Aorta (tissue), 5 donors: ENCODE results near the gene NAXD. TPM values are rescaled to one million over a fixed set of nuclear protein-coding genes. Genes with fewer than 3 reads are reported as not detected.

Experiments used
- ATAC-seq: fragments of 200-7000 bp; cut with Tn5 transposase; one replicate; pipeline ENCODE4 v1.9.1; 2022; ENCODE audit warnings: moderate library complexity; ENCODE audit not compliant: low FRiP score
- DNase-seq, 2 donors: peaks; one replicate each; pipeline ENCODE4 v3.0.0-alpha.2; 2020
- H3K27ac ChIP-seq, 2 donors: one replicate each; pipeline ENCODE4 v1.5.1; 2013; ENCODE audit warnings: low read length in 2 of 2, mild to moderate bottlenecking in 2 of 2, moderate library complexity in 2 of 2, control low read depth in 1 of 2, inconsistent platforms in 1 of 2, low read depth in 1 of 2
- H3K27me3 ChIP-seq, 2 donors: one replicate each; pipeline ENCODE4 v1.6.1; 2013; ENCODE audit warnings: control low read depth in 1 of 2, low read length in 1 of 2, mild to moderate bottlenecking in 1 of 2, moderate library complexity in 1 of 2; ENCODE audit not compliant: insufficient read depth in 2 of 2, control insufficient read depth in 1 of 2
- H3K36me3 ChIP-seq, 2 donors: one replicate each; pipeline ENCODE4 v1.6.1; 2013; ENCODE audit warnings: control low read depth in 1 of 2, low read length in 1 of 2, mild to moderate bottlenecking in 1 of 2; ENCODE audit not compliant: insufficient read depth in 2 of 2, control insufficient read depth in 1 of 2
- H3K4me1 ChIP-seq, 2 donors: one replicate each; pipeline ENCODE4 v1.6.1; 2013; ENCODE audit warnings: low read length in 2 of 2, control low read depth in 1 of 2, mild to moderate bottlenecking in 1 of 2, moderate library complexity in 1 of 2; ENCODE audit not compliant: insufficient read depth in 2 of 2, control insufficient read depth in 1 of 2
- H3K4me3 ChIP-seq, 2 donors: one replicate each; pipeline ENCODE4 v1.5.1; 2013; ENCODE audit warnings: low read length in 2 of 2, control low read depth in 1 of 2, mild to moderate bottlenecking in 1 of 2
- H3K9me3 ChIP-seq: one replicate; pipeline ENCODE4 v1.6.1; 2013; ENCODE audit warnings: mild to moderate bottlenecking, low read length; ENCODE audit not compliant: control insufficient read depth
- WGBS, 2 donors: extraction: QIAGEN DNeasy Blood & Tissue Kit; methylation state at CpG; one replicate each; pipeline ENCODE4 v1.1.7; 2013; 5-methylcytosine and 5-hydroxymethylcytosine counted together
- intact Hi-C, 2 donors: fragments of 100-400 bp; cut with DNase I; formaldehyde crosslinking; loops; one replicate each; pipeline versions ENCODE4 v1.14.2 to v1.15.0; 2022
- polyA plus RNA-seq, 2 donors: library from polyadenylated mRNA; stranded (reverse); fragments of 200-250 nt; gene quantifications; one replicate each; pipeline ENCODE4 v1.2.3, GENCODE V29; 2013
- total RNA-seq, 2 donors: library from RNA; stranded (reverse); fragmentation: NEBNext Ultra II Directional; extraction: Animal tissue kit (Norgen Biotek cat#: 25700); gene quantifications; one replicate each; pipeline ENCODE4 v1.2.1, GENCODE V29; 2021
- donor health status: healthy with polysubstance abuse.
- donor health status: Bipolar disorder and iron deficiency.
- donor health status: DM: no; HTN: no; CAD: no.
- donor health status: DM: no; HTN: no; CAD: no.
- donor health status: DM: yes; HTN: yes; CAD: no.

The NAXD gene
- total and polyA plus RNA-seq, 4 donors = 20.7 to 47.0 (median 25.8) TPM

GRCh38 chr13:110637747-110638146, 22.4 kb downstream of the NAXD start:
- H3K9me3 ChIP-seq = no peaks in the 10 kb centered on the region
- intact Hi-C loops = no loop called here
- H3K4me3 ChIP-seq = no peak overlapping the region
- no peaks in the 10 kb centered on the region for H3K27me3 ChIP-seq
- peaks cover 0 to 14% of the 10 kb centered on the region in 2 donors for H3K36me3 ChIP-seq
- DNase-seq = no peak
- no peaks in the 10 kb centered on the region for H3K4me1 ChIP-seq
- H3K27ac ChIP-seq = no peak overlapping the region
- no peak for ATAC-seq
- 76% methylated on average over 6 of the region's 6 CpGs for WGBS, 2 donors

- Histone ChIP-seq H3K4me3 (no peak overlapping the region), H3K9me3 (no peaks in the 10 kb centered on the region), H3K36me3 (peaks cover 0 to 14% of the 10 kb centered on the region in 2 donors), H3K27ac (no peak overlapping the region), H3K4me1 (no peaks in the 10 kb centered on the region), H3K27me3 (no peaks in the 10 kb centered on the region)
- ATAC-seq (no peak), DNase-seq (no peak)
- intact Hi-C loops = no loop called here
- WGBS, 2 donors = 88 to 89% methylated on average over 23 of the region's 23 CpGs
Measured at GRCh38 chr13:110638257-110638656, 22.9 kb downstream of the NAXD start.

GRCh38 chr13:110638814-110639806, 23.8 kb downstream of the NAXD start:
- H3K27ac ChIP-seq = no peak overlapping the region
- WGBS, 2 donors = 91% methylated on average over 39 of the region's 39 CpGs
- intact Hi-C loops = no loop called here
- H3K27me3 ChIP-seq = no peaks in the 10 kb centered on the region
- H3K4me1 ChIP-seq = no peaks in the 10 kb centered on the region
- H3K9me3 ChIP-seq = no peaks in the 10 kb centered on the region
- DNase-seq (peak in 1 of 2 donors; percentile 38), ATAC-seq (no peak)
- no peak overlapping the region for H3K4me3 ChIP-seq
- H3K36me3 ChIP-seq = peaks cover 0 to 17% of the 10 kb centered on the region in 2 donors

- Histone ChIP-seq H3K4me1 (no peaks in the 10 kb centered on the region), H3K27me3 (no peaks in the 10 kb centered on the region), H3K36me3 (peaks cover 0 to 17% of the 10 kb centered on the region in 2 donors), H3K27ac (no peak overlapping the region), H3K4me3 (no peak overlapping the region), H3K9me3 (no peaks in the 10 kb centered on the region)
- ATAC-seq (no peak), DNase-seq (no peak)
- 68 to 70% methylated on average over 5 of the region's 5 CpGs for WGBS, 2 donors
- intact Hi-C loops = no loop called here
Measured at GRCh38 chr13:110639935-110640334, 24.6 kb downstream of the NAXD start.

- intact Hi-C loops = no loop called here
- Histone ChIP-seq H3K27me3 (no peaks in the 10 kb centered on the region), H3K4me3 (no peak overlapping the region), H3K36me3 (peaks cover 0 to 10% of the 10 kb centered on the region in 2 donors), H3K9me3 (no peaks in the 10 kb centered on the region), H3K4me1 (no peaks in the 10 kb centered on the region), H3K27ac (no peak overlapping the region)
- no peak for ATAC-seq
- DNase-seq = no peak
- WGBS, 2 donors = 31 to 38% methylated on average over 13 of the region's 13 CpGs
Measured at GRCh38 chr13:110640591-110641029, 25.3 kb downstream of the NAXD start.

- H3K27ac ChIP-seq = no peak overlapping the region
- ATAC-seq (no peak), DNase-seq (no peak)
- 70 to 73% methylated on average over 29 of the region's 29 CpGs for WGBS, 2 donors
- H3K9me3 ChIP-seq = no peaks in the 10 kb centered on the region
- H3K27me3 ChIP-seq = no peaks in the 10 kb centered on the region
- H3K36me3 ChIP-seq = peaks cover 0 to 4% of the 10 kb centered on the region in 2 donors
- intact Hi-C loops = no loop called here
- H3K4me1 ChIP-seq = no peaks in the 10 kb centered on the region
- no peak overlapping the region for H3K4me3 ChIP-seq
Measured at GRCh38 chr13:110641055-110642015, 26.0 kb downstream of the NAXD start.

- H3K36me3 ChIP-seq = peaks cover 0 to 4% of the 10 kb centered on the region in 2 donors
Measured at GRCh38 chr13:110642291-110642981, 27.1 kb downstream of the NAXD start.

GRCh38 chr13:110643324-110643723, 28.0 kb downstream of the NAXD start:
- Histone ChIP-seq H3K27ac (no peak overlapping the region), H3K9me3 (no peaks in the 10 kb centered on the region), H3K27me3 (no peaks in the 10 kb centered on the region), H3K36me3 (peaks cover 0 to 3% of the 10 kb centered on the region in 2 donors), H3K4me1 (no peaks in the 10 kb centered on the region), H3K4me3 (no peak overlapping the region)
- ATAC-seq (no peak), DNase-seq (no peak)
- intact Hi-C loops = no loop called here
- WGBS, 2 donors = 81 to 86% methylated on average over 11 of the region's 11 CpGs

More at GRCh38 chr13:110642291-110642981, 27.1 kb downstream of the NAXD start:
- DNase-seq (no peak), ATAC-seq (no peak)
- intact Hi-C loops = no loop called here
- no peak overlapping the region for H3K4me3 ChIP-seq
- H3K4me1 ChIP-seq = no peaks in the 10 kb centered on the region
- WGBS, 2 donors = 88 to 90% methylated on average over 40 of the region's 40 CpGs
- no peak overlapping the region for H3K27ac ChIP-seq
- H3K9me3 ChIP-seq = no peaks in the 10 kb centered on the region
- H3K27me3 ChIP-seq = no peaks in the 10 kb centered on the region
